H54 (cell line): Measurements from ENCODE around the gene PODN.

ENCODE experiments used
- DNase-seq: peaks from one replicate; pipeline ENCODE4 v3.0.0; 2011; ENCODE audit warnings: low spot score, mixed read lengths; ENCODE audit not compliant: insufficient read length
- FAIRE-seq: peaks from 3 replicates; lab custom pipeline; 2011; peaks lifted over from hg19 to GRCh38; lab: Jason Lieb, UNC
- POLR2A ChIP-seq: IDR thresholded peaks from 2 replicates; pipeline ENCODE4 v1.6.1; 2011; ENCODE audit warnings: low read depth, mild to moderate bottlenecking, low read length

PODN gene, protein sequence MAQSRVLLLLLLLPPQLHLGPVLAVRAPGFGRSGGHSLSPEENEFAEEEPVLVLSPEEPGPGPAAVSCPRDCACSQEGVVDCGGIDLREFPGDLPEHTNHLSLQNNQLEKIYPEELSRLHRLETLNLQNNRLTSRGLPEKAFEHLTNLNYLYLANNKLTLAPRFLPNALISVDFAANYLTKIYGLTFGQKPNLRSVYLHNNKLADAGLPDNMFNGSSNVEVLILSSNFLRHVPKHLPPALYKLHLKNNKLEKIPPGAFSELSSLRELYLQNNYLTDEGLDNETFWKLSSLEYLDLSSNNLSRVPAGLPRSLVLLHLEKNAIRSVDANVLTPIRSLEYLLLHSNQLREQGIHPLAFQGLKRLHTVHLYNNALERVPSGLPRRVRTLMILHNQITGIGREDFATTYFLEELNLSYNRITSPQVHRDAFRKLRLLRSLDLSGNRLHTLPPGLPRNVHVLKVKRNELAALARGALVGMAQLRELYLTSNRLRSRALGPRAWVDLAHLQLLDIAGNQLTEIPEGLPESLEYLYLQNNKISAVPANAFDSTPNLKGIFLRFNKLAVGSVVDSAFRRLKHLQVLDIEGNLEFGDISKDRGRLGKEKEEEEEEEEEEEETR

DNA sequence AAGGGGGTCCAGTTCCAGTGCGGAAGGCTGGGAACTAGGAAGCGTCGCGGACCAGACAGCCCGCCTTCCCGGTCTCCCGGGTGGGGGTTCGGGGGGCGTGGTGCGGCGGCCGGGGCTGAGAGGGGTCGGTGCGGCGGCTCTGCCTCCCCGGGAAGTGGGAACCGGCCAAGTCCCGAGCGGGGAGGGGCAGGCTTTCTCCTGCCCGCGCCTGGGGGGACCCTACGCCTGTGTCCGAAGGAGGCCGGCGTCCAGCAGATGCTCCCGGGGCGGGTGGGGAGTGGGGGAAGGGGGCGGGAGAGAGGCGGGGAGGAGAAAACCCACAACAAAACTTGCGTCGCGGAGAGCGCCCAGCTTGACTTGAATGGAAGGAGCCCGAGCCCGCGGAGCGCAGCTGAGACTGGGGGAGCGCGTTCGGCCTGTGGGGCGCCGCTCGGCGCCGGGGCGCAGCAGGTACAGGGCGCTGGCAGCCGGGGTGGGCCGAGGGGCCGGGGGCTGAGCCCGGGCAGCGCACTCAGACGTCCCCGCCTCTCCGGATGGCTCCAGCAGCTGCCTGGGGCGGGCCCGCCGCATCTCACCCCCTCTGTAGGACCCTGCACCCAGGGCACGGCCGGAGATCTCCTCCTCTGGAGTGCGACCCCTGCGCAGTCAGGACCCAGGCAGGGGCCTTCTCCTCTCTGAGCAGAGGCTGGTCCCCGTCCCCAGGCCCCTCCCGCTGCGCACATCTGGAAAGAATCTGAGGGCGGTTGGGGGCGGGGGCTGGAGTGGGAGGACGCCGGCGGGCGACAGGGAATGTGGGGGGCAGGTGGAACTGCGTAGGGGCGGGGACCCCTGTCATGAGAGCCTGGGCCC, at the start of gene PODN:
PODN (plus strand) TSS at position 355 of the 849 bp plus-strand sequence. CDS start 7,643 bp downstream, outside the sequence.
- DNase-seq (no peak), FAIRE-seq (no peak)
- TF ChIP-seq POLR2A: no peak

DNA sequence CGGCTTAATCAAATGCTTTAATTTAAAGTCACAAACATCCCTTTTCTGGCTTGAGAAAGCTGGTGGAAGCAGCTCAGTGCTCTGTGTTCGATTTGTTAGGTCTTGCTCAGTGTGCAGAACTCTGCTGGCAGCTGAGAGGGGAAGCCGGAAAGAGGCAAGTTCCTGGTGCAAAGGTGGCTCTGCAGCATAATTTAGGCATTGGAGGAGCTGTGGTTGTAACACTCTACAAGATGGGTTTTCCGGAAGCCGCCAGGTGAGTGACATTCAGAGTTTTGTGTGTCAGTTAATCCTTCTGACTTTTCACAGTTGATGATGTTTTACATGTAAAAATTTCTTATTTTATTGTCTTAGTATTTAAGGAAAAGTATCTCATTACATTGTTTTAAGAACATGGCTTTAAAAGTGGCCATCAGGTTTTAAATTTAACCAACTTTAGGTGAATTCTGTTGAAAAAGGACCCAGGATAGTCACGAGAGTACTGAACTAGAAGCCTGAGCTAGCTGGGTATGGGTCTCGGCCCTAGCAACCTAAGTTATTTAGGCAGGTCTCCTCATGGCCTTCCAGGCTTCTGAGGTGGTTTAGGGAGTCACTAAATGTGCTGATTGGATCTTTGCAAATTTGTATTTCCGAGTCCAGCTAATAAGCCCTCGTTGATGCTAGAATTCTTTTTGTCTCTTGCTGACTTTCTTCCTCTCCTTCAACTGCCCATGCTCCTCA, 47.1 kb upstream of the PODN start:
- TF ChIP-seq POLR2A: peak; percentile 36; the same call in 1 of the 2 replicates
- FAIRE-seq: peak; percentile 96

DNA sequence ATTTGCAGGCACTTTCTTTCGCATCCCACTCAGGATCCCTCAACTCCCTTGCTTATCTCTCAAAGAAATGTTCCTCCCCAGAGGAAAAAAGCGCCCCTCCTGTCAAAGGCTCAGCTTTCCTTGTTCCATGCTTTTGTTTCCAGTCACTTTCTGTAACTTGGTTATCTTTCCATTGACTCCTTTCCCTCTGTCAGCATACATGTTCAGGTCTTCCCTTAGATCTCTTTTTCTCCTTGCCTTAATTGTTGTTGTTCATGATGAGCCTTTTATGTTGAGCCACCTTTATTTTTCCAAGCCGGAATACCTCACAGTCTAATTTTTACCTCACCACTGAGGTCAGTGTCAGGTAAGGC, 46.5 kb upstream of the PODN start:
- FAIRE-seq: peak; percentile 87
- no peak for DNase-seq
- TF ChIP-seq POLR2A: no peak

More for the DNA sequence above, 47.1 kb upstream of the PODN start:
- peak; percentile 53 for DNase-seq

DNA sequence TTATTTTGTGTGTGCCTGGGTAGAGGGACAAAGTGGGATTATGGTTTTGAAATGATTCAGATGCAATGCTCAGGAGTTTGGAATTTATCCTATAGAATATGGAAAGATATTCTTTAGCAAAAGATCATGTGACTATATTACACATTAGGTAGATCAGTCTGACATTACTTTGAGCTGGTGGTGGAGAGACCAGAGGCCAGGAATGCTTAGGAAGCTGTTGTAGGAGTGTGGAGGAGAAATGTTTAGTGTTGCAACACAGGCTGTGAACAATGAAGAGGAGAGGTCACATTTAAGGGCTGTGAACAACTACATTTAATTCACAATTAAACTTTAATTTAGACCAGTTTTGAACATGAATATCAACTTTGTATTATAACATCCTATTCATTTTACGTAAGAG, 45.3 kb upstream of the PODN start:
- DNase-seq (no peak), FAIRE-seq (no peak)
- TF ChIP-seq POLR2A: no peak

DNA sequence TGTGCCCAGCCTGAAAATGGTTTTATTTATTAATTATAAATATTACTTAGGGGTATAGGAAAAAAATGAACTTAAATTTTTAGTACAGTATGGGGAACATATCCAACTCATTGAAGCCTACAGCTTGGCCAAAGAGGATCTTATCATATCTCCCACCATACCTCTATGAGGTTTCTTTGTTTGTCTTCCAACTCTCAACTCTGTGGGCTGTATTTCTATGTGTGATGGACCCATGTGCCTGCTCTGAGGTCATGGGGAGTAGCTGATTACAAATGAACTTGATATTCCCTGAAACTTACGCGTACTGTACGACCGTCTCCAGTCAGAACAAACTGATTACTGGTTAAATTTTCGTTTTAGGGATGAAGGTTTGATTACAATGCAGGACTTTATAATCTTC, 41.4 kb upstream of the PODN start:
- no peak for TF ChIP-seq POLR2A
- no peak for FAIRE-seq
- no peak for DNase-seq

DNA sequence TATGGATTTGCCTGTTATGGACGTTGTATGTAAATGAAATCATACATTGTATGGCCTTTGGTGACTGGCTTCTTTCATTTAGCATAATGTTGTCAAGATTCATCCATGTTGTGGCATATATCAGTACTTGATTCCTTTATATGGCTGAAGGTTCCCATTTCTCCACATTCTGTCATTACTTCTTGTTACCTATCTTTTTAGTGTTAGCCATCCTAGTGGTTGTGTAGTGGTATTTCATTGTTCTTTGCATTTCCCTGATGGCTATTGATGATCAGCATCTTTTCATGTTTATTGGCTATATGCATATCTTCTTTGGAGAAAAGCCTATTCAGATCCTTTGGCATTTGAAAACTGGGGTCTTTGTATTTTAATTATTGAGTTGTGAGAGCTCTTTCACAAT, 39.8 kb upstream of the PODN start:
- no peak for TF ChIP-seq POLR2A
- no peak for DNase-seq
- FAIRE-seq: peak; percentile 6

DNA sequence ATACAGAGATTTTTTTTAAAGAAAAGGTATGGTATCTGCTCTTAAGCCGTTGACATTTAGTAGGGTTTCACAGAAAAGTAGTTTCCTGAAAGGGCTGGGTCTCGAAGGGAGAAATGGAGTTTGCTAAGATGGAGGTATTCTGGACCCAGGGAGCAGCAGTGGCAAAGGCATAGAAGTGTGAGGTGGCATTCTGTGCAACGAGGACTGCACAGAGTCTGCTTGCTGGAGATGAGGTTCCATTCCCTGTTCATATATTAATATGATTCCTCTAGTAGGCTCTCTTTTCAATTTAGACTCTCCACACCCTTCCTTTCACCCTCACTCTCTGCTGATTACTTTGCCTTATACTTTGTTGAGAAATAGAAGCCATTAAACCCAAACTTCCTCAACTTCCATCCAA, 38.5 kb upstream of the PODN start:
- DNase-seq (no peak), FAIRE-seq (no peak)
- TF ChIP-seq POLR2A: no peak

DNA sequence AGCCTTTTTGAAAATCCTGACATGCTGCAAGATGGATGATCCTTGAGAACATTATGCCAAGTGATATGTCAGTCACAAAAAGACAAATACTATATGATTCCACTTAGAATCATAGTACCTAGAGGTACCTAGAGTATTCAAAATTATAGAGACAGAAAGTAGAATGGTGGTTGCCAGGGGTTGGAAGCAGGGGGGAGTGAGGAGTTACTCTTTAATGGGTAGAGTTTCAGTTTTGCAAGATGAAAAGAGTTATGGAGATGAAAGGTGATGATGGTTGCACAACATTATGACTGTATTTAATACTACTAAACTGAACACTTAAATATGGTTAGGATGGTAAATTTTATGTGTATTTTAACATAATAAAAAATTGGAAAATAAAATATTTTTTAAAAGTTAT, 37.9 kb upstream of the PODN start:
- peak; percentile 15 for FAIRE-seq
- TF ChIP-seq POLR2A: no peak
- DNase-seq: no peak

DNA sequence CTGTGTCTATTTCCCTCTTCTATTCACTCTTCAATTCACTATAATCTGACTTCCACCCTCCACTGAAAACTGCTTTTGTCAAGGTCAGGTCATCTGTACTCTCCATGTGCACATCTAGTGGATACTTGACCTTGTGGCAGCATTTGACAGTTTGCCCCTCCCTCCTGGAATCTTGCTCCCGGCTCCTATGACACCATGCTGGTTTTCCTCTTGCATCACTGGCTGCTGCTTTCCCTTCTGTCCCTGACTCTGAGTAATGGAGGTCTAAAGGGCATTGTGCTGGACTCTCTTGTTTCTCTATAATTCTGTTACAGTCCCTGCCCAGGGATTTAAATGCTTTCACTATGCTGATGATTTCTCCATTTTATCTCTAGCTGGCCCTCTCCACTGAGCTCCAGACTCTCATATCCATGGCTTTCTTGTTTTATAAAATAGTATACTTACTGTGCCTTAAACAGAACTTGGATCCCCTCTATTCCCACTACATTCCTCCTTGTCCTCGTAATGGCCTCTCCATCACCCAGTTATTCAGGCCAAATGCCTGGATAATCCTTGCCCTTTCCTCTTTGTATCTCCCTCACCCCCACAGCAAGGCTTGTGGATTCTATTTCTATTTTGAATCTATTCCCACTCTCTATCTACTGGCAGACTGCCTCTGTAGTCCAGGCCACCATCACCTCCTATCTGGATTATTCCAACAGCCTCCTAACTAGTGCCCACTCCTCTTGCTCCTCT, 36.8 kb upstream of the PODN start:
- peak; percentile 95 for FAIRE-seq
- TF ChIP-seq POLR2A: no peak
- DNase-seq: peak; percentile 65

DNA sequence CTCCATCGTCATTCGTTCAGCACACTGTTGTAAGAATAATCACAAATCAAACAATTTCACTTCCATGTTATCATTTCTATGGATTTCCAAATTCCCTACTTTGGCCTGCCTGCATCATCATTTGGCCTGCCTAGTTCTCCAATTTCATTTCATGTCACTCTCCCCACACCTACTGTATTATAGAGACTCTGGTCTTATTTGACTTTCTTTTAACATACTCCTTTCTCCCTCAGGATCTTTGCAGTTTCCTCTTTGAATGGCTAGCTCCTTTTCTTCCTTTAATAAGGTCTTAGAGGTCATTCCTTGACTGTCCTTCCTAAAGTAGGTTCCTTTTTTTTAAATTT, 36.3 kb upstream of the PODN start:
- no peak for TF ChIP-seq POLR2A
- DNase-seq: no peak
- FAIRE-seq: no peak

DNA sequence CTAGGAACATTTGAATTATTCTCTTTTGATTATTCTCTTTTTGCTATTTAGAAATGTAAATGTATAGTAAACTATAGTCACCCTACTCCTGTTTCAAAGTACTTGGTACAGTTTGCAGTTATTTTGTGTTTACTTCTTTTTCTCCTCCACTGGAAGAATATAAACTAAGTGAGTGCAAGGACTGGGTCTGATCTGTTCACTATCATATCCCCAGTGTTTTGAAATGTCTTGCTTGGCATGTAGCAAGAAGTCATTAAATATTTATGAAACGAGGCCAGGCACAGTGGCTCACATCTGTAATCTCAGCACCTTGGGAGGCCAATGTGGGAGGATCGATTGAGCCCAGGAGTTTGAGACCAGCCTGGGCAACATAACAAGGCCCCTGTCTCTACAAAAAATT, 35.8 kb upstream of the PODN start:
- no peak for TF ChIP-seq POLR2A

DNA sequence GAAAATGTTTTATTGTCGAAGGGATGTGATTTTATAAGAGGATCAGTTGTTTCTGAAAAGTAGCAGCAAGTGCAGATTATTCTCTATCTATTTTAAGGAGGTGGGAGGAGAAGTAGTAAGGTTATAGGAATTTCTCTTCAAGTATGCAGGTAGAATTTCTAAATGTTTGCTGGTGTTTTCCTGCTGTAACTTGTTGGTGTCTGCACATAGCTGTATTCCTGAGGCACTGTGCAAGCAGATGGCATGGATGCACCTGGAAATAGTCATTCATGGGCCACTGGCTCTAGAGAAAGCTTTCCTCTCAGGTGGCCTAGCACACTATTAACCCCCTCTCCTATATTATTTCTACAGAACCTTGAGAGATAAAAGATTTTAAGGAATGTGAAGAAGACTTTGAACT, 30.3 kb upstream of the PODN start:
- no peak for DNase-seq
- no peak for FAIRE-seq
- no peak for TF ChIP-seq POLR2A

More for the DNA sequence above, 35.8 kb upstream of the PODN start:
- DNase-seq (no peak), FAIRE-seq (no peak)

DNA sequence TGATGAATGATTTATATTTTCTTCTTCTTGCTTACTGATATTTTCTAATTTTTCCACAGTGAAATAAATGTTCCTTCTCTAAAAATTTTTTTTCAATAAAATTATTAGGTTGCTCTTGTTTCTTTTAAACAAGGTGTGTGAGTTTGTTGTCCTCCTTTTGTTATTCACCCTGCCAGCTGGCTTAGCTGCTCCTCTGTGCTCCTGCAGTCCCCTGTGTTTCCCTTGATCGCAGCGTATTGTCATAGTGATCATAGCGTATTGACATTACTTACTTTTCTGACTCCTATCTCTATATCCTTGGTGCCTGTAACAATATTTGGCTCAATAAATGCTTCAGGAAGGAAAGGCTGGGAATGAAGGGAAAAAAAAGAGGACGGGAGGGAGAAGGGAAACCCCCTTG, 24.9 kb upstream of the PODN start:
- no peak for TF ChIP-seq POLR2A
- DNase-seq: no peak
- FAIRE-seq: no peak
